HepG2 (cell line): ENCODE results near the gene FIBCD1. TPM values are rescaled to one million over a fixed set of nuclear protein-coding genes. Genes with fewer than 3 reads are reported as not detected.

Experiments used
- AKNA ChIP-seq: sonication (generic); formaldehyde crosslinking; IDR thresholded peaks from 2 replicates; pipeline ENCODE4 v1.4.0; 2020; ENCODE audit warnings: missing genetic modification reagents, borderline replicate concordance
- CHCHD3 ChIP-seq: sonication (generic); formaldehyde crosslinking; IDR thresholded peaks from 2 replicates; pipeline ENCODE4 v1.8.0; 2022; ENCODE audit warnings: mild to moderate bottlenecking, missing genetic modification reagents, moderate library complexity
- DNMT3B ChIP-seq: conservative IDR thresholded peaks from 2 replicates; pipeline ENCODE4 v1.6.1; 2016; ENCODE audit warnings: missing biosample characterization, control low read depth
- GATAD2A ChIP-seq: IDR thresholded peaks from 2 replicates; pipeline ENCODE4 v1.6.1; 2016
- MAFK ChIP-seq, 2 experiments: IDR thresholded peaks in 1 of 2; conservative IDR thresholded peaks in 1 of 2; 2 replicates each; pipeline ENCODE4 v1.6.1; 2011; ENCODE audit warnings: improper control_type of control experiment in 2 of 2, low read length in 2 of 2
- NFIC ChIP-seq: IDR thresholded peaks from 2 replicates; pipeline ENCODE4 v1.6.1; 2012; ENCODE audit warnings: mild to moderate bottlenecking, low read length, inconsistent platforms
- RFX5 ChIP-seq: IDR thresholded peaks from 2 replicates; pipeline ENCODE4 v1.6.1; 2011; ENCODE audit warnings: low read depth, low read length, improper control_type of control experiment
- STAG1 ChIP-seq: sonication (generic); formaldehyde crosslinking; IDR thresholded peaks from 2 replicates; pipeline ENCODE4 v1.4.0; 2020; ENCODE audit warnings: missing genetic modification reagents
- YY1 ChIP-seq: IDR thresholded peaks from 2 replicates; pipeline ENCODE4 v1.6.1; 2011; ENCODE audit warnings: low read length, low read depth, moderate library complexity, mild to moderate bottlenecking; ENCODE audit not compliant: insufficient read depth, insufficient replicate concordance
- ZMYM2 ChIP-seq: sonication (generic); formaldehyde crosslinking; IDR thresholded peaks from 2 replicates; pipeline ENCODE4 v1.8.0; 2022; ENCODE audit warnings: mild to moderate bottlenecking, missing genetic modification reagents
- ZNF761 ChIP-seq: sonication (generic); formaldehyde crosslinking; conservative IDR thresholded peaks from 2 replicates; pipeline ENCODE4 v1.4.0; 2020; ENCODE audit warnings: mild to moderate bottlenecking, missing genetic modification reagents
- polyA plus RNA-seq, 8 experiments: library from polyadenylated mRNA; depleted of rRNA in 3 of 8; stranded (reverse) in 7 of 8; unstranded in 1 of 8; fragments of >200 nt; fragmentation: Illumina TruSeq in 4 of 8; extraction: Trizol in 4 of 8; gene quantifications; 2 replicates each; pipeline versions ENCODE4 v1.2.1 to v1.2.3, GENCODE V29; 2011 to 2016; ENCODE audit warnings: low read depth in 4 of 8, missing spikeins in 1 of 8, mixed read lengths in 1 of 8; ENCODE audit not compliant: insufficient read depth in 1 of 8
- total RNA-seq, 5 experiments: library from RNA; depleted of rRNA; stranded (reverse); fragments of >200 nt; fragmentation: Illumina TruSeq; extraction: Trizol; gene quantifications; 2 replicates each; pipeline ENCODE4 v1.2.3, GENCODE V29; 2016; ENCODE audit warnings: low read depth in 1 of 5

The FIBCD1 gene
- total and polyA plus RNA-seq, 2 of the 13 experiments (the other 11 are each of a cell fraction or from before 2014, with no cell fraction given): 0.55 to 0.89 TPM

- TF ChIP-seq AKNA (CRISPR knock-in tag) (no peak), ZMYM2 (CRISPR knock-in tag) (no peak), STAG1 (peak; percentile 85), RFX5 (no peak), GATAD2A (0 out of 2 replicates have a peak, but pooled peaks have one; percentile 14), MAFK (conservative IDR thresholded peaks at IDR 0.05 in 1 of 2, IDR thresholded peaks at IDR 0.05 in 1 of 2; ENCODE audit: low read length in 2 of 2) (no peak), DNMT3B (CRISPR knock-in tag) (no peak), YY1 (peak; percentile 17), CHCHD3 (CRISPR knock-in tag) (no peak), ZNF761 (CRISPR knock-in tag) (no peak), NFIC (no peak)
These were observed 1.9 kb upstream of the FIBCD1 start (continued) for GRCh38 chr9:130940693-130941576.
